CD14-positive monocyte (primary cell): ENCODE measurements around the gene PPP6C. TPM values are rescaled to one million over a fixed set of nuclear protein-coding genes. Genes with fewer than 3 reads are reported as not detected.
"Not testable (repeated sequence)": the region's sequence is repeated elsewhere in the genome, so short reads cannot be mapped to it uniquely, and the experiment has no call there.

Experiments
- DNase-seq, 3 donors: peaks; one replicate each; pipeline ENCODE4 v3.0.0-alpha.2; 2011 to 2022
- H2AFZ ChIP-seq: 2 replicates; pipeline ENCODE4 v1.6.0; 2012; ENCODE audit warnings: mild to moderate bottlenecking, low read depth, low read length, inconsistent platforms; ENCODE audit not compliant: insufficient read depth, poor library complexity, severe bottlenecking
- H3K27ac ChIP-seq, 2 donors: 1 replicate in 1 of 2; 2 replicates in 1 of 2; pipeline ENCODE4 v1.5.1; 2012 to 2013; ENCODE audit warnings: low read length in 2 of 2, control low read depth in 1 of 2, inconsistent platforms in 1 of 2, low read depth in 1 of 2, mild to moderate bottlenecking in 1 of 2
- H3K27me3 ChIP-seq, 2 donors: one replicate each; pipeline versions ENCODE4 v1.6.0 to v1.6.1; 2011 to 2013; ENCODE audit warnings: low read length in 2 of 2; ENCODE audit not compliant: control insufficient read depth in 2 of 2, insufficient read depth in 2 of 2
- H3K36me3 ChIP-seq, 2 donors: replicated peaks in 1 of 2; 1 replicate in 1 of 2; 2 replicates in 1 of 2; pipeline versions ENCODE4 v1.5.1 to v1.6.1; 2012 to 2013; ENCODE audit warnings: low read length in 2 of 2, control low read depth in 1 of 2, inconsistent platforms in 1 of 2, mild to moderate bottlenecking in 1 of 2; ENCODE audit not compliant: insufficient read depth in 2 of 2, control insufficient read depth in 1 of 2
- H3K4me1 ChIP-seq, 2 donors: 1 replicate in 1 of 2; 2 replicates in 1 of 2; pipeline versions ENCODE4 v1.5.1 to v1.6.1; 2012 to 2013; ENCODE audit warnings: low read length in 2 of 2, control low read depth in 1 of 2, inconsistent platforms in 1 of 2, mild to moderate bottlenecking in 1 of 2, moderate library complexity in 1 of 2; ENCODE audit not compliant: insufficient read depth in 2 of 2, control insufficient read depth in 1 of 2
- H3K4me2 ChIP-seq: replicated peaks from 2 replicates; pipeline ENCODE3; 2012; ENCODE audit warnings: low read length, moderate library complexity, mild to moderate bottlenecking; ENCODE audit not compliant: poor library complexity, severe bottlenecking; ENCODE audit errors: extremely low read depth
- H3K4me3 ChIP-seq, 3 experiments: fragments of 200-600 bp in 1 of 3; sonication (generic) in 1 of 3; replicated peaks in 1 of 3; 1 replicate in 2 of 3; 2 replicates in 1 of 3; pipeline ENCODE4 v1.5.1; 2011 to 2013; ENCODE audit warnings: low read length in 3 of 3, mild to moderate bottlenecking in 3 of 3, control low read depth in 2 of 3, low read depth in 2 of 3, inconsistent platforms in 1 of 3, moderate library complexity in 1 of 3
- H3K79me2 ChIP-seq: 2 replicates; pipeline ENCODE4 v1.6.0; 2012; ENCODE audit warnings: mild to moderate bottlenecking, control low read depth, inconsistent platforms, low read length, moderate library complexity; ENCODE audit not compliant: insufficient read depth
- H3K9ac ChIP-seq: 2 replicates; pipeline ENCODE4 v1.6.0; 2017; ENCODE audit warnings: low read length, mild to moderate bottlenecking; ENCODE audit not compliant: insufficient read depth, poor library complexity, severe bottlenecking
- H3K9me3 ChIP-seq, 2 donors: replicated peaks in 1 of 2; 1 replicate in 1 of 2; 2 replicates in 1 of 2; pipeline versions ENCODE4 v1.5.1 to v1.6.1; 2012 to 2013; ENCODE audit warnings: low read length in 2 of 2, control low read depth in 1 of 2; ENCODE audit not compliant: control insufficient read depth in 1 of 2, insufficient read depth in 1 of 2
- H4K20me1 ChIP-seq: 2 replicates; pipeline ENCODE4 v1.6.0; 2012; ENCODE audit warnings: mild to moderate bottlenecking, low read length, control low read depth, moderate library complexity; ENCODE audit not compliant: insufficient read depth
- H3K27ac Mint-ChIP-seq, 7 donors: one replicate each; pipeline ENCODE4 v1.8.0; 2020; ENCODE audit warnings: mild to moderate bottlenecking in 7 of 7, mixed read lengths in 7 of 7, moderate library complexity in 6 of 7, inconsistent platforms in 2 of 7
- H3K27me3 Mint-ChIP-seq, 3 donors: one replicate each; pipeline ENCODE4 v1.8.0; 2021 to 2022; ENCODE audit warnings: low read depth in 3 of 3, mild to moderate bottlenecking in 3 of 3, mixed read lengths in 3 of 3, moderate library complexity in 3 of 3, inconsistent platforms in 1 of 3
- H3K36me3 Mint-ChIP-seq, 2 donors: one replicate each; pipeline ENCODE4 v1.8.0; 2020; ENCODE audit warnings: mixed read lengths in 2 of 2, inconsistent platforms in 1 of 2, mild to moderate bottlenecking in 1 of 2
- H3K4me1 Mint-ChIP-seq: one replicate; pipeline ENCODE4 v1.8.0; 2020; ENCODE audit warnings: mild to moderate bottlenecking, mixed read lengths
- H3K4me3 Mint-ChIP-seq, 2 donors: one replicate each; pipeline ENCODE4 v1.8.0; 2020; ENCODE audit warnings: mild to moderate bottlenecking in 2 of 2, mixed read lengths in 2 of 2, moderate library complexity in 1 of 2
- H3K9me3 Mint-ChIP-seq, 7 donors: one replicate each; pipeline ENCODE4 v1.8.0; 2020 to 2022; ENCODE audit warnings: mixed read lengths in 7 of 7, mild to moderate bottlenecking in 6 of 7, moderate library complexity in 6 of 7, inconsistent platforms in 2 of 7
- WGBS: methylation state at CpG from one replicate; pipeline ENCODE4 v1.1.5; 2013; ENCODE audit warnings: missing lambda C conversion rate; ENCODE audit not compliant: insufficient coverage; 5-methylcytosine and 5-hydroxymethylcytosine counted together
- intact Hi-C, 2 donors: fragments of 100-400 bp; cut with micrococcal nuclease; formaldehyde crosslinking; loops; one replicate each; pipeline versions ENCODE4 v1.15.0 to v1.15.1; 2023
- polyA plus RNA-seq, 3 donors: library from polyadenylated mRNA; depleted of rRNA in 1 of 3; unstranded in 2 of 3; stranded (reverse) in 1 of 3; fragments of 300-500 nt in 2 of 3; fragments of >200 nt in 1 of 3; fragmentation: Illumina TruSeq in 2 of 3; gene quantifications; 1 replicate in 2 of 3; 2 replicates in 1 of 3; pipeline ENCODE4 v1.2.3, GENCODE V29; 2012 to 2021
- TF ChIP-seq, protein P1 (sequence below): fragments of 200-600 bp; IDR thresholded peaks from one replicate; pipeline ENCODE4 v1.8.0; 2022; ENCODE audit warnings: antibody characterized with exemption, mild to moderate bottlenecking

PPP6C gene
- polyA plus RNA-seq, 3 donors: 20.0 to 48.1 (median 36.9) TPM

DNA sequence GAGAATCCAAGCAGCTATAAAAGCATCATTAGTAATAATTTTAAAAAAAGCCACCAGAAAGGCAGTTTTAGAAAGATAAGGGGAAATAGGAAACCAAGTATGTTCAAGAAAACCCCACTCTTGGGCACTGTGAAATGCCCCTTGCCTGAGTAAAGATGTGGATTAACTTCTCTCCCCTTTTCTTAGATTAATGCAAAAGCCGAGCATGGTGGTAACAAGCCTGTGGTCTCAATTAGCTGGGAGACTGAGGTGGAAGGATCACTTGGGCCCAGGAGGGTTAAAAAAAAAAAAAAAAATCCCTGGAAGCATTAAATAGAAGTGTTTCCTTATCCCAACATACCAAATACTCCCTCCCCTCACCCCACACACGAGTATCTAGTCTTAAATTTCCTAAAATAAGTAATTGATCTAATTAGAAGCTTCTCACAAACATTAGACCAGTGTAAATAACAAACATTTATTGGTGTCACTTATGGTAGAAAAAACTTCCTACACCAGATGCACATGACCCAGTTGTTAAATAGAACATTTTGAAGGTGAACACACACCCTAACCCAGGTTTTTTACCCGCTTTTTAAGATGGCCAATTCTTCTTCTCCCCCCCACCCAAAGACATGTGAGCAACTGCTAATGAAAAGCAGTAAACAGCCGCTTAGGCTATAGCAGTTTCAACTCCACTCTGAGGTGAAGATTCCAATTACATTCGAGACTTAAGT lies 46.4 kb upstream of the PPP6C start:
- peaks cover 56% of the 10 kb centered on the region for H3K79me2 ChIP-seq
- H3K27me3 ChIP-seq: no peaks in the 10 kb centered on the region
- no peak overlapping the region for H3K4me2 ChIP-seq
- peaks cover 60 to 69% of the 10 kb centered on the region in 2 donors for H3K36me3 ChIP-seq
- H4K20me1 ChIP-seq: peaks cover 70% of the 10 kb centered on the region
- no peak overlapping the region for H3K27ac ChIP-seq
- Mint-ChIP-seq H3K36me3 (peaks cover 55 to 71% of the 10 kb centered on the region in 2 donors), H3K4me1 (peaks cover 41% of the 10 kb centered on the region), H3K27ac (peak overlapping the region in 3 of 7 donors; percentile 1 to 63 (median 24)), H3K27me3 (no peaks in the 10 kb centered on the region), H3K9me3 (peaks cover 0 to 3% (median 0%) of the 10 kb centered on the region in 7 donors), H3K4me3 (peak overlapping the region in 1 of 2 donors; percentile 24)
- intact Hi-C loops: loop anchor here in 1 of 2 donors (5.0 kb wide), 2 partner anchors 34 to 36 kb away; partner anchors contain the start of gene RABEPK
- H3K4me1 ChIP-seq: peaks cover 20 to 47% of the 10 kb centered on the region in 2 donors
- no peak overlapping the region for H3K4me3 ChIP-seq
- no peaks in the 10 kb centered on the region for H3K9me3 ChIP-seq
- DNase-seq: no peak
- TF ChIP-seq, protein P1, sequence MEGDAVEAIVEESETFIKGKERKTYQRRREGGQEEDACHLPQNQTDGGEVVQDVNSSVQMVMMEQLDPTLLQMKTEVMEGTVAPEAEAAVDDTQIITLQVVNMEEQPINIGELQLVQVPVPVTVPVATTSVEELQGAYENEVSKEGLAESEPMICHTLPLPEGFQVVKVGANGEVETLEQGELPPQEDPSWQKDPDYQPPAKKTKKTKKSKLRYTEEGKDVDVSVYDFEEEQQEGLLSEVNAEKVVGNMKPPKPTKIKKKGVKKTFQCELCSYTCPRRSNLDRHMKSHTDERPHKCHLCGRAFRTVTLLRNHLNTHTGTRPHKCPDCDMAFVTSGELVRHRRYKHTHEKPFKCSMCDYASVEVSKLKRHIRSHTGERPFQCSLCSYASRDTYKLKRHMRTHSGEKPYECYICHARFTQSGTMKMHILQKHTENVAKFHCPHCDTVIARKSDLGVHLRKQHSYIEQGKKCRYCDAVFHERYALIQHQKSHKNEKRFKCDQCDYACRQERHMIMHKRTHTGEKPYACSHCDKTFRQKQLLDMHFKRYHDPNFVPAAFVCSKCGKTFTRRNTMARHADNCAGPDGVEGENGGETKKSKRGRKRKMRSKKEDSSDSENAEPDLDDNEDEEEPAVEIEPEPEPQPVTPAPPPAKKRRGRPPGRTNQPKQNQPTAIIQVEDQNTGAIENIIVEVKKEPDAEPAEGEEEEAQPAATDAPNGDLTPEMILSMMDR: no peak
- WGBS: 87% methylated on average over 3 of the region's 5 CpGs
- no peak overlapping the region for H3K9ac ChIP-seq
- H2AFZ ChIP-seq: no peak overlapping the region

DNA sequence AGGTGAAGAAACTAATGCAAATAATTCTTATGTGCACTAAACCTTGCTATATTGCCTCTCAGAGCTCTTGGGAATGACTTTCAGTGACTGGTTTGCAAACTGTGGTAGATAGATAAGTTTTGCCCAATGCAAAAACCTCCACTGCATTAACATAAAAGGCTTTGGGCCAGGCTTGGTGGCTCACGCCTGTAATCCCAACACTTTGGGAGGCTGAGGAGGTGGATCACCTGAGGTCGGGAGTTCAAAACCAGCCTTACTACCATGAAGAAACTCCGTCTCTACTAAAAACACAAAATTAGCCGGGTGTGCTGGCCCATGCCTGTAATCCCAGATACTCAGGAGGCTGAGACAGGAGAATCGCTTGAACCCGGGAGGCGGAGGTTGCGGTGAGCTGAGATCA lies 44.5 kb upstream of the PPP6C start:
- H3K4me3 ChIP-seq, H3K9me3 ChIP-seq, H3K9ac ChIP-seq, H2AFZ ChIP-seq, H3K27ac ChIP-seq, DNase-seq, H3K4me2 ChIP-seq, intact Hi-C loops, H3K9me3 Mint-ChIP-seq, H3K27me3 ChIP-seq, H3K4me3 Mint-ChIP-seq, H3K27me3 Mint-ChIP-seq: not testable (repeated sequence)
- Mint-ChIP-seq H3K36me3 (peaks cover 51 to 74% of the 10 kb centered on the region in 2 donors), H3K4me1 (peaks cover 36% of the 10 kb centered on the region), H3K27ac (peak overlapping the region in 1 of 7 donors; percentile 36)
- Histone ChIP-seq H3K36me3 (peaks cover 60 to 78% of the 10 kb centered on the region in 2 donors), H3K79me2 (peaks cover 37% of the 10 kb centered on the region), H3K4me1 (peaks cover 8 to 33% of the 10 kb centered on the region in 2 donors), H4K20me1 (peaks cover 51% of the 10 kb centered on the region)
- no CpG with 5 or more reads among the region's 8 CpGs for WGBS
